ENCODE results near the gene CFAP47.

The CFAP47 gene

GRCh38 chrX:36334572-36334971 is 415.0 kb downstream of the CFAP47 start:
- no peak overlapping the region for H3K4me2 ChIP-seq (ENCODE audit: insufficient read depth, low read length, poor library complexity, severe bottlenecking)
- WGBS, 2 donors (ENCODE audit: extremely low coverage in 2 of 2, insufficient read length in 2 of 2, insufficient replicate concordance in 1 of 2): no CpG with 5 or more reads among the region's 1 CpG

DNA sequence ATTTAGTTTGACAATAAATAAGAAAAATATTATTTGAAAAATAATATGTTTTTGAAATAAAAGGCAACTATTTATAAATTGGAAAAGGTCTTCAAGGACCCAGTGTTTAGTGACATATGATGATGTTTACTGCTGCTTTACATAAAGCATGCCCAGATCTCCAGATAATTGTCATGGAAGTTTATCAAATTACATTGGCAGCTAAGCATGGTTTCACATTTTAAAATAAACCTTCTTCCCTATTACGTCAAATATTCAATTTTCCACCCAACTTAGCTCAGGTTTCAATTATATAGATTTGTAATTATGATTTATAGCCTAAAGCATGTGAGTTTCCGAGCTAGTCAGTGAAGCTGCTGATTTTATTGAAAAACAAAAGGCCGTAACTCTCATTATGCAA is 417.2 kb downstream of the CFAP47 start:
- Histone ChIP-seq H3K14ac (ENCODE audit: low read length) (no peak overlapping the region), H2BK5ac (ENCODE audit: low read length) (no peak overlapping the region), H3K27me3 (ENCODE audit: control insufficient read depth in 3 of 3, insufficient read depth in 3 of 3, low read depth in 1 of 3, low read length in 3 of 3) (no peaks in the 10 kb centered on the region), H3K18ac (ENCODE audit: low read length) (no peak overlapping the region), H3K4me1 (ENCODE audit: control insufficient read depth in 2 of 2, insufficient read depth in 1 of 2, low read depth in 1 of 2, low read length in 2 of 2) (no peaks in the 10 kb centered on the region), H3K36me3 (replicated peaks in 1 of 2; ENCODE audit: control insufficient read depth in 2 of 2, insufficient read depth in 2 of 2, low read length in 2 of 2) (no peaks in the 10 kb centered on the region), H3K27ac (replicated peaks; ENCODE audit: low read length) (no peak overlapping the region), H3K9me3 (replicated peaks in 1 of 2; ENCODE audit: control insufficient read depth in 2 of 2, insufficient read depth in 1 of 2, low read depth in 1 of 2, low read length in 2 of 2) (no peaks in the 10 kb centered on the region), H2BK120ac (ENCODE audit: low read depth, low read length) (no peak overlapping the region), H2AFZ (ENCODE audit: low read length) (no peak overlapping the region), H3K79me1 (ENCODE audit: low read depth, low read length) (no peaks in the 10 kb centered on the region), H4K91ac (ENCODE audit: low read depth, low read length, poor library complexity) (no peak overlapping the region), H2BK12ac (ENCODE audit: low read length) (no peak overlapping the region), H2AK5ac (ENCODE audit: low read depth, low read length) (no peak overlapping the region), H3K23ac (ENCODE audit: low read depth, low read length, poor library complexity) (no peak overlapping the region), H2BK15ac (ENCODE audit: low read length) (no peak overlapping the region), H4K8ac (ENCODE audit: low read depth, low read length) (no peak overlapping the region), H3K4ac (ENCODE audit: low read length) (no peak overlapping the region), H3K4me2 (ENCODE audit: insufficient read depth, low read length, poor library complexity, severe bottlenecking) (no peak overlapping the region), H3K4me3 (ENCODE audit: low read length in 2 of 2) (no peak overlapping the region), H3K9ac (ENCODE audit: low read depth, low read length, poor library complexity) (no peak overlapping the region)
- no CpG with 5 or more reads among the region's 3 CpGs for WGBS, 2 donors (ENCODE audit: extremely low coverage in 2 of 2, insufficient read length in 2 of 2, insufficient replicate concordance in 1 of 2)
- no peak for DNase-seq (ENCODE audit: low spot score)

More at GRCh38 chrX:36334572-36334971, 415.0 kb downstream of the CFAP47 start:
- H2BK120ac ChIP-seq (ENCODE audit: low read depth, low read length): no peak overlapping the region
- H2BK12ac ChIP-seq (ENCODE audit: low read length): no peak overlapping the region
- H3K79me1 ChIP-seq (ENCODE audit: low read depth, low read length): no peaks in the 10 kb centered on the region
- DNase-seq (ENCODE audit: low spot score): no peak
- H4K8ac ChIP-seq (ENCODE audit: low read depth, low read length): no peak overlapping the region
- H3K4me3 ChIP-seq (ENCODE audit: low read length in 2 of 2): no peak overlapping the region
- no peak overlapping the region for H3K27ac ChIP-seq (replicated peaks; ENCODE audit: low read length)
- H2AFZ ChIP-seq (ENCODE audit: low read length): no peak overlapping the region
- no peak overlapping the region for H3K18ac ChIP-seq (ENCODE audit: low read length)
- no peaks in the 10 kb centered on the region for H3K36me3 ChIP-seq (replicated peaks in 1 of 2; ENCODE audit: control insufficient read depth in 2 of 2, insufficient read depth in 2 of 2, low read length in 2 of 2)
- H3K27me3 ChIP-seq (ENCODE audit: control insufficient read depth in 3 of 3, insufficient read depth in 3 of 3, low read depth in 1 of 3, low read length in 3 of 3): no peaks in the 10 kb centered on the region
- no peaks in the 10 kb centered on the region for H3K4me1 ChIP-seq (ENCODE audit: control insufficient read depth in 2 of 2, insufficient read depth in 1 of 2, low read depth in 1 of 2, low read length in 2 of 2)
- H4K91ac ChIP-seq (ENCODE audit: low read depth, low read length, poor library complexity): no peak overlapping the region
- no peak overlapping the region for H3K23ac ChIP-seq (ENCODE audit: low read depth, low read length, poor library complexity)
- no peak overlapping the region for H3K4ac ChIP-seq (ENCODE audit: low read length)
- H3K14ac ChIP-seq (ENCODE audit: low read length): no peak overlapping the region
- no peaks in the 10 kb centered on the region for H3K9me3 ChIP-seq (replicated peaks in 1 of 2; ENCODE audit: control insufficient read depth in 2 of 2, insufficient read depth in 1 of 2, low read depth in 1 of 2, low read length in 2 of 2)
- no peak overlapping the region for H2AK5ac ChIP-seq (ENCODE audit: low read depth, low read length)
- H2BK15ac ChIP-seq (ENCODE audit: low read length): no peak overlapping the region
- H3K9ac ChIP-seq (ENCODE audit: low read depth, low read length, poor library complexity): no peak overlapping the region
- no peak overlapping the region for H2BK5ac ChIP-seq (ENCODE audit: low read length)

DNA sequence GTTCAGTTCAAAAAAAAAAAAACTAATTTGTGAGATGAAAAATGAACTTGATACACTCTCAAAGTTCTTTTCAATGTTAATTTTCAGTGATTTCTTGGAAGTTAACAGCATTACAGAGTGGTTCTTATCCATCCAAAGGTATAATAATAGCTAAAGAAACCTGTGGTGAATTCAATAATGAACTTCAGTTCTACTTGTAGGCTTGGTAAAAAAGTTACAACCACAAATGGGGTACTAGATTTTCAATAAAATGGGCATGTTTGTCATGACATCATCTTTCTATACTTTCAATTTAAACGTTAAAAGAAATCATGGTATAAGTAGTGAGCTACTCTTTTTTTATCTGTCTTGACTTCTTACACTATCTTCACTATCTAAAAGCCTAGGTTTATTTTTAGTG is 424.8 kb downstream of the CFAP47 start:
- Histone ChIP-seq H4K8ac (ENCODE audit: low read depth, low read length) (no peak overlapping the region), H3K79me1 (ENCODE audit: low read depth, low read length) (no peaks in the 10 kb centered on the region), H3K27me3 (ENCODE audit: control insufficient read depth in 3 of 3, insufficient read depth in 3 of 3, low read depth in 1 of 3, low read length in 3 of 3) (no peaks in the 10 kb centered on the region), H2BK12ac (ENCODE audit: low read length) (no peak overlapping the region), H3K9me3 (replicated peaks in 1 of 2; ENCODE audit: control insufficient read depth in 2 of 2, insufficient read depth in 1 of 2, low read depth in 1 of 2, low read length in 2 of 2) (no peaks in the 10 kb centered on the region), H2AK5ac (ENCODE audit: low read depth, low read length) (no peak overlapping the region), H3K4me2 (ENCODE audit: insufficient read depth, low read length, poor library complexity, severe bottlenecking) (no peak overlapping the region), H2BK15ac (ENCODE audit: low read length) (no peak overlapping the region), H3K4ac (ENCODE audit: low read length) (no peak overlapping the region), H3K36me3 (replicated peaks in 1 of 2; ENCODE audit: control insufficient read depth in 2 of 2, insufficient read depth in 2 of 2, low read length in 2 of 2) (no peaks in the 10 kb centered on the region), H3K9ac (ENCODE audit: low read depth, low read length, poor library complexity) (no peak overlapping the region), H2BK120ac (ENCODE audit: low read depth, low read length) (no peak overlapping the region), H3K4me3 (ENCODE audit: low read length in 2 of 2) (no peak overlapping the region), H4K91ac (ENCODE audit: low read depth, low read length, poor library complexity) (no peak overlapping the region), H3K4me1 (ENCODE audit: control insufficient read depth in 2 of 2, insufficient read depth in 1 of 2, low read depth in 1 of 2, low read length in 2 of 2) (no peaks in the 10 kb centered on the region), H3K14ac (ENCODE audit: low read length) (no peak overlapping the region), H3K27ac (replicated peaks; ENCODE audit: low read length) (no peak overlapping the region), H3K23ac (ENCODE audit: low read depth, low read length, poor library complexity) (no peak overlapping the region), H2AFZ (ENCODE audit: low read length) (no peak overlapping the region), H3K18ac (ENCODE audit: low read length) (no peak overlapping the region), H2BK5ac (ENCODE audit: low read length) (no peak overlapping the region)
- DNase-seq (ENCODE audit: low spot score): no peak
- no CpG with 5 or more reads among the region's 1 CpG for whole genome bisulfite sequencing, 2 donors (ENCODE audit: extremely low coverage in 2 of 2, insufficient read length in 2 of 2, insufficient replicate concordance in 1 of 2)

GRCh38 chrX:36348509-36348908 is 429.0 kb downstream of the CFAP47 start:
- no peak overlapping the region for H2AFZ ChIP-seq (ENCODE audit: low read length)
- no peak overlapping the region for H4K91ac ChIP-seq (ENCODE audit: low read depth, low read length, poor library complexity)
- no peak overlapping the region for H3K4me2 ChIP-seq (ENCODE audit: insufficient read depth, low read length, poor library complexity, severe bottlenecking)
- H2BK15ac ChIP-seq (ENCODE audit: low read length): no peak overlapping the region
- H2BK12ac ChIP-seq (ENCODE audit: low read length): no peak overlapping the region
- no peaks in the 10 kb centered on the region for H3K79me1 ChIP-seq (ENCODE audit: low read depth, low read length)
- H3K4ac ChIP-seq (ENCODE audit: low read length): no peak overlapping the region
- H3K18ac ChIP-seq (ENCODE audit: low read length): no peak overlapping the region
- no peaks in the 10 kb centered on the region for H3K9me3 ChIP-seq (replicated peaks in 1 of 2; ENCODE audit: control insufficient read depth in 2 of 2, insufficient read depth in 1 of 2, low read depth in 1 of 2, low read length in 2 of 2)
- H2AK5ac ChIP-seq (ENCODE audit: low read depth, low read length): no peak overlapping the region
- H3K9ac ChIP-seq (ENCODE audit: low read depth, low read length, poor library complexity): no peak overlapping the region
- H2BK120ac ChIP-seq (ENCODE audit: low read depth, low read length): no peak overlapping the region
- no peak overlapping the region for H3K23ac ChIP-seq (ENCODE audit: low read depth, low read length, poor library complexity)
- H3K4me3 ChIP-seq (ENCODE audit: low read length in 2 of 2): no peak overlapping the region
- WGBS, 2 donors (ENCODE audit: extremely low coverage in 2 of 2, insufficient read length in 2 of 2, insufficient replicate concordance in 1 of 2): no CpG with 5 or more reads among the region's 1 CpG
- DNase-seq (ENCODE audit: low spot score): no peak
- H3K27ac ChIP-seq (replicated peaks; ENCODE audit: low read length): no peak overlapping the region
- H3K4me1 ChIP-seq (ENCODE audit: control insufficient read depth in 2 of 2, insufficient read depth in 1 of 2, low read depth in 1 of 2, low read length in 2 of 2): no peaks in the 10 kb centered on the region
- no peaks in the 10 kb centered on the region for H3K27me3 ChIP-seq (ENCODE audit: control insufficient read depth in 3 of 3, insufficient read depth in 3 of 3, low read depth in 1 of 3, low read length in 3 of 3)
- H2BK5ac ChIP-seq (ENCODE audit: low read length): no peak overlapping the region
- H3K14ac ChIP-seq (ENCODE audit: low read length): no peak overlapping the region
- no peaks in the 10 kb centered on the region for H3K36me3 ChIP-seq (replicated peaks in 1 of 2; ENCODE audit: control insufficient read depth in 2 of 2, insufficient read depth in 2 of 2, low read length in 2 of 2)
- H4K8ac ChIP-seq (ENCODE audit: low read depth, low read length): no peak overlapping the region
